AG04450 (cell line): ENCODE measurements around the gene NOC4L. TPM values are rescaled to one million over a fixed set of nuclear protein-coding genes. Genes with fewer than 3 reads are reported as not detected.

Experiments
- CTCF ChIA-PET: fragments of 300-600, 350-600 bp; formaldehyde crosslinking; extraction: SDS; loops from one replicate; lab custom pipeline; 2022; ENCODE audit warnings: antibody characterized with exemption, inconsistent platforms; lab: Charles Lee
- POLR2A ChIA-PET: fragments of 350-600 bp; formaldehyde crosslinking; extraction: SDS; loops from one replicate; lab custom pipeline; 2021; ENCODE audit warnings: antibody characterized with exemption, inconsistent platforms; lab: Yijun Ruan, JAX
- DNase-seq: peaks from one replicate; pipeline ENCODE4 v3.0.0-alpha.2; 2011; ENCODE audit warnings: low read depth, low spot score
- H3K27ac ChIP-seq: one replicate; pipeline ENCODE4 v1.5.1; 2012; ENCODE audit warnings: low read depth, low read length, control low read depth
- H3K27me3 ChIP-seq: one replicate; pipeline ENCODE4 v1.6.0; 2012; ENCODE audit warnings: low read length; ENCODE audit not compliant: control insufficient read depth, insufficient read depth
- H3K4me3 ChIP-seq: 2 replicates; pipeline ENCODE4 v1.5.1; 2011; ENCODE audit warnings: mild to moderate bottlenecking, low read depth, low read length, control low read depth
- H3K9me3 ChIP-seq: 2 replicates; pipeline ENCODE4 v1.5.1; 2012; ENCODE audit warnings: low read length; ENCODE audit not compliant: control insufficient read depth, insufficient read depth
- polyA plus RNA-seq: library from polyadenylated mRNA; depleted of rRNA; stranded (reverse); fragments of >200 nt; gene quantifications from 2 replicates; pipeline ENCODE4 v1.2.3, GENCODE V29; 2011
- TF ChIP-seq, protein P1 (sequence below): IDR thresholded peaks from 2 replicates; pipeline ENCODE4 v1.5.1; 2011; ENCODE audit warnings: low read depth, low read length, control low read depth, inconsistent platforms

The NOC4L gene
- polyA plus RNA-seq, 1 experiment, result 2.9 TPM

DNA sequence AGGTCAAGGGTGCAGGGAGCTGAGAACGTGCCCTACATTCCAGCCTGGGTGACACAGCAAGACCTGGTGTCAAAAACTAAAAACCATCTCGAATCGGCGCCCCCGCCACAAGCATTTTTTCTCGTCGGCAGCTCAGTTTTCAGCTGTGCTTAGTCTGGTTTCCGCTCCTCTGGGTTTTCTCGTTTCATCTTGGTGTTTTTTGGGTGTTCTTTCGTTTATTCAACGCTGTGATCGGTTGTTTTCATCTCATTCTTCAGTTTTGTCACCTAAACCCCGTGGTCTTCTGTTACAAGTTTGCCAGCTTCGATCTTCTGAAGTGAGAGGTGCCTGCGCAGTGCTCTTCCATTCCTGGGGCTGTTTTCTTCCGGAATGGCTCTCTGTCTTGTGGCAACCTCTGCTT, 41.4 kb downstream of the NOC4L start:
- peaks cover 20% of the 10 kb centered on the region for H3K9me3 ChIP-seq
- DNase-seq, result no peak
- H3K4me3 ChIP-seq, result no peak overlapping the region
- TF ChIP-seq, protein P1, sequence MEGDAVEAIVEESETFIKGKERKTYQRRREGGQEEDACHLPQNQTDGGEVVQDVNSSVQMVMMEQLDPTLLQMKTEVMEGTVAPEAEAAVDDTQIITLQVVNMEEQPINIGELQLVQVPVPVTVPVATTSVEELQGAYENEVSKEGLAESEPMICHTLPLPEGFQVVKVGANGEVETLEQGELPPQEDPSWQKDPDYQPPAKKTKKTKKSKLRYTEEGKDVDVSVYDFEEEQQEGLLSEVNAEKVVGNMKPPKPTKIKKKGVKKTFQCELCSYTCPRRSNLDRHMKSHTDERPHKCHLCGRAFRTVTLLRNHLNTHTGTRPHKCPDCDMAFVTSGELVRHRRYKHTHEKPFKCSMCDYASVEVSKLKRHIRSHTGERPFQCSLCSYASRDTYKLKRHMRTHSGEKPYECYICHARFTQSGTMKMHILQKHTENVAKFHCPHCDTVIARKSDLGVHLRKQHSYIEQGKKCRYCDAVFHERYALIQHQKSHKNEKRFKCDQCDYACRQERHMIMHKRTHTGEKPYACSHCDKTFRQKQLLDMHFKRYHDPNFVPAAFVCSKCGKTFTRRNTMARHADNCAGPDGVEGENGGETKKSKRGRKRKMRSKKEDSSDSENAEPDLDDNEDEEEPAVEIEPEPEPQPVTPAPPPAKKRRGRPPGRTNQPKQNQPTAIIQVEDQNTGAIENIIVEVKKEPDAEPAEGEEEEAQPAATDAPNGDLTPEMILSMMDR, result no peak
- peaks cover 36% of the 10 kb centered on the region for H3K27me3 ChIP-seq
- no peak overlapping the region for H3K27ac ChIP-seq
- ChIA-PET POLR2A (no interaction called here), CTCF (no interaction called here)

DNA sequence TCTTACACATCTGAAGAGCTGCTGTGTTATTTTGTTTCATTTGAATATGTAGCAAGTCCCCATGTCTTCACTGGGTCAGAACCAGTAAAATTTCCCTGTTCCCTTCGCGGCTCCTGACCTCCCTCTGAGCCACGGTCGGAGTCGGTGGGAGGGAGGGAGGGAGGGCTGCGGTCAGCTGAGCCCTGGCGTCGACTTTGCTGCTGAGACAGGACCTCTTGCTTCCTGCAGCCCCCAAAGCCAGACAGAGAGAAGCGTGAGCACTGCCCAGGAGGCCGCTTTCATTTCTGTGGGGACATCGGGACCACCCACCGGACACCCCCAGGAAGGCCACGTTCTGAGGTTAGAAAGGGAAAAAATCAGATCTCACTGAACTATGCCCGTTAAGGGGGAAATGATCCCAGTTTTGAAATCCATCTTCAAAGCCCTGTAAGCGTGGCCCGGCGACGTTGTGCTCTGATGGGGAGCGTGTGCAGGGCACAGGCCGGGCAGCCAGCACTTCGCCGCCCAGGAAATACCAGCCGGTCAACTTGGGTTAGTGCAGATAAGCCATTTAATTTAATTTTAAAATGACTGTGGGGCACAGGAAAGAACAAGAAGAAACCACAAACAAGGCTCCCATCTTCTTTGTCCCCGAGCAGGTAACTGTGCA, 42.1 kb downstream of the NOC4L start:
- TF ChIP-seq, protein P1, result no peak
- Histone ChIP-seq H3K4me3 (no peak overlapping the region), H3K27me3 (peaks cover 36% of the 10 kb centered on the region), H3K27ac (no peak overlapping the region), H3K9me3 (peaks cover 14% of the 10 kb centered on the region)
- no peak for DNase-seq
- POLR2A ChIA-PET, result no interaction called here
- CTCF ChIA-PET, result no interaction called here

DNA sequence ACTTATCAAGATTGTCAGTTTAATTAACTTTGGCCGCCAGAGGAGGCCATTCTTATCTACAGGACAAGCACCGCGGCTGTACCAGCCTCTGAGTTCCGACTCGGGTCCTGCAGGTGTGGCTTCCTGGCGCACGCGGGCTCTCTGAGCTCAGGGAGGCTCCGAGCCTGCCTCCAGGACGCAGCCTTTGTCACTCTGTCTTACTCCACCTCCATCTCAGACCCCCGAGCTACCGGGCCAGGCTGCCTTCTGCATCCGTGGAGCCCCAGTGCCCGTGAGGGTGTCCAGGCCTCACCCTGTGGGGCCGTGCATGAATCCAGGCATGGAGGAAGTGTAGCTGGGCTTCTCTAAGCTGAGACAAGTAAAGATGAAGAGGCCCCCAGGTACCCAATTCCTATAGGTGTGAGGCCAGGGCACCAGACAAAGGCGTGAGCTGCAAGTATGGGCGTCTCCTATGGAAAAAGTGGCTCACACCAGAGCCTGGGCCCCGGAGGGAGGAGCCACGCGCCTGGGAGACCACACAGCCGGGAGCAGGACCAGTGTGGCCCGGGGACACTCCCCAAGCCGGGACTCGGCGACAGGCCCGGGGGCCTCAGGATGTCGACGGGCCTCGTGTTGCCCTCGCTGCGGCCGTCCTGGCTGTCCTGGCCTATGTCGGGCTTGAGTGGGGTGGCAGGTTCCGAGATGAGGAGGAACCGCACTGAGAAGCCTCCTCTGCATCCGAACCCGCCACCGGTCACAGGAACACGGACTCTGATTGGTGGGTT, 42.8 kb downstream of the NOC4L start:
- ChIA-PET POLR2A (no interaction called here), CTCF (no interaction called here)
- TF ChIP-seq, protein P1, result no peak
- H3K27me3 ChIP-seq, result peaks cover 36% of the 10 kb centered on the region
- no peak overlapping the region for H3K27ac ChIP-seq
- no peak for DNase-seq
- no peak overlapping the region for H3K4me3 ChIP-seq
- H3K9me3 ChIP-seq, result peaks cover 12% of the 10 kb centered on the region; the same call in 1 of the 2 replicates

DNA sequence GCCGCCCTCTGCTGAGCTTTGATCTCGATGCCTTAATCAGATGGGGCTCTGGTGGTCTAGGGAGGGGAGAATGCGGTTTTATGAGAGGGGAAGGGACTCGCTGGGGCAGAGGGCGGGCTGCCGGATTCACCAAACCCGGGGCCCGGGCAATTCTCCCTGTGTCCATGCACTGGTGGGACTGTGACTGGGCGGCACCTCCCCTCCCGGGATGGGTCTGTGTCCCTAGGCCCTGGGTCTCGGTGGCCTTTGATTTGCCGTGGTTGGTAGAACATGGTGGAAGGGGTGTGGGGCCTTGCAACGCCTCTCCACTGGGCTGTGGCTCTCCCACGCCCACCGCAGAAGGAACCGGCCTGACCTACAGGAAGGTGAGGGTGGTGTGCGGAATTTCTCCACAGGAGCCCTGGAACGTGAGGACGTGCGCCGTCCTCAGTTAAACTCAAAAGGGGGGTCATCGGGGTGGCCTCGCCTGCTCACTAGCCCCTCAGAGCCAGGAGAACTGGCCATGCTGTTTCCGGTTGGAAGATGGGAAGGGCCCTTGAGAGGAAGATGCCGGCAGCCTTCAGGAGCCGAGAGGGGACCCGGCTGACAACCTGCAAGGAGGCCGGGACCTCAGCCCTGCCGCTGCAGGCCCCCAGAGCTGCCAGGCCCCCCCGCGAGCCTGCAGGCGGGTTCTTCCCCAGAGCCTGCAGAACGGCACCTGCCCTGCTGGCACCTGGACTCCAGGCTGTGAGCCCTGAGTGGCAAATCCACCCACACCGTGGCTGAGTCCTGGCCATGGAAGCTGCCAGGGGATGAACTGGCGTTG, 43.6 kb downstream of the NOC4L start:
- no peak overlapping the region for H3K27ac ChIP-seq
- CTCF ChIA-PET, result no interaction called here
- POLR2A ChIA-PET, result no interaction called here
- TF ChIP-seq, protein P1, result no peak
- H3K27me3 ChIP-seq, result peaks cover 30% of the 10 kb centered on the region
- peaks cover 15% of the 10 kb centered on the region for H3K9me3 ChIP-seq
- no peak overlapping the region for H3K4me3 ChIP-seq
- no peak for DNase-seq
